Cardiac muscle cell (in vitro differentiated cells and primary cell): ENCODE results near the gene NBAS. TPM values are rescaled to one million over a fixed set of nuclear protein-coding genes. Genes with fewer than 3 reads are reported as not detected.
A peak's percentile ranks its signal among the peaks of the same experiment; 100 is the strongest.

Source experiments
- DNase-seq, 2 donors: peaks; one replicate each; pipeline versions ENCODE4 v3.0.0 to v3.0.0-alpha.2; 2010 to 2017; ENCODE audit warnings: low read depth in 1 of 2, low spot score in 1 of 2
- H3K27ac ChIP-seq: fragments of 200-600 bp; sonication (generic); 2 replicates; pipeline ENCODE4 v1.5.1; 2016
- H3K27me3 ChIP-seq: fragments of 200-600 bp; sonication (generic); 2 replicates; pipeline ENCODE4 v1.6.0; 2016; ENCODE audit warnings: control low read depth
- H3K36me3 ChIP-seq: fragments of 200-600 bp; sonication (generic); 2 replicates; pipeline ENCODE4 v1.5.1; 2016; ENCODE audit warnings: control low read depth
- H3K4me1 ChIP-seq: fragments of 200-600 bp; sonication (generic); 2 replicates; pipeline ENCODE4 v1.8.1; 2017; ENCODE audit warnings: low read depth, mild to moderate bottlenecking, mixed run types
- H3K4me3 ChIP-seq: fragments of 200-600 bp; sonication (generic); 2 replicates; pipeline ENCODE4 v1.5.1; 2016; ENCODE audit warnings: mild to moderate bottlenecking
- H3K9me3 ChIP-seq: fragments of 200-600 bp; sonication (generic); 2 replicates; pipeline ENCODE4 v1.5.1; 2017; ENCODE audit warnings: low read depth, mild to moderate bottlenecking, control low read depth
- polyA plus RNA-seq: library from polyadenylated mRNA; unstranded; fragments of >200 nt; fragmentation: Nextera tagmentation; extraction: Ambion mirVana; gene quantifications from 2 replicates; pipeline ENCODE4 v1.2.1, GENCODE V29; 2016
- total RNA-seq: library from RNA; depleted of rRNA; stranded (reverse); fragments of >200 nt; gene quantifications from 2 replicates; pipeline ENCODE4 v1.2.3, GENCODE V29; 2016
- TF ChIP-seq, protein P1 (sequence below): IDR thresholded peaks from 2 replicates; pipeline ENCODE4 v1.5.1; 2012; ENCODE audit warnings: low read depth, mild to moderate bottlenecking, low read length

The NBAS gene
- total and polyA plus RNA-seq, 2 experiments from 2014 or later: 32.4 to 74.8 TPM

DNA sequence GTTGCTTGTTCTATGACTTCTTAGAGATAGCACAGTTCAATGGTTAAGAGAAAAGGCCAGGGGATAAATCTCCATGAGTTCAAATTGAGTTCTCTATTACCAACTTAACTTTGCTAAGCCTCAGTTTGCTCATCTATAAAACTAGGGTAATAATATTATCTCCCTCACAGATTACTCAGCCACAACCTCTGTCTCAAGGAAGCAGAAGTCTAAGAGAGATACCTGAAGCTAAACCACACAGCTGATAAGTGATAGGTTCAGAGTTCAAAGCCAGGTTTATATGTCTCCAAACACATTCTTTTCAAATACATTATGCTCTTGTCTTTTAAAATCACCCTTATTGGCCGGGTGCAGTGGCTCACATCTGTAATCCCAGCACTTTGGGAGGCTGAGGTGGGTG, 287.7 kb downstream of the NBAS start:
- Histone ChIP-seq H3K27ac (no peak overlapping the region), H3K9me3 (no peaks in the 10 kb centered on the region), H3K4me1 (peaks cover 27% of the 10 kb centered on the region), H3K36me3 (no peaks in the 10 kb centered on the region), H3K27me3 (no peaks in the 10 kb centered on the region), H3K4me3 (no peak overlapping the region)
- no peak for DNase-seq
- TF ChIP-seq, protein P1, sequence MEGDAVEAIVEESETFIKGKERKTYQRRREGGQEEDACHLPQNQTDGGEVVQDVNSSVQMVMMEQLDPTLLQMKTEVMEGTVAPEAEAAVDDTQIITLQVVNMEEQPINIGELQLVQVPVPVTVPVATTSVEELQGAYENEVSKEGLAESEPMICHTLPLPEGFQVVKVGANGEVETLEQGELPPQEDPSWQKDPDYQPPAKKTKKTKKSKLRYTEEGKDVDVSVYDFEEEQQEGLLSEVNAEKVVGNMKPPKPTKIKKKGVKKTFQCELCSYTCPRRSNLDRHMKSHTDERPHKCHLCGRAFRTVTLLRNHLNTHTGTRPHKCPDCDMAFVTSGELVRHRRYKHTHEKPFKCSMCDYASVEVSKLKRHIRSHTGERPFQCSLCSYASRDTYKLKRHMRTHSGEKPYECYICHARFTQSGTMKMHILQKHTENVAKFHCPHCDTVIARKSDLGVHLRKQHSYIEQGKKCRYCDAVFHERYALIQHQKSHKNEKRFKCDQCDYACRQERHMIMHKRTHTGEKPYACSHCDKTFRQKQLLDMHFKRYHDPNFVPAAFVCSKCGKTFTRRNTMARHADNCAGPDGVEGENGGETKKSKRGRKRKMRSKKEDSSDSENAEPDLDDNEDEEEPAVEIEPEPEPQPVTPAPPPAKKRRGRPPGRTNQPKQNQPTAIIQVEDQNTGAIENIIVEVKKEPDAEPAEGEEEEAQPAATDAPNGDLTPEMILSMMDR: no peak

DNA sequence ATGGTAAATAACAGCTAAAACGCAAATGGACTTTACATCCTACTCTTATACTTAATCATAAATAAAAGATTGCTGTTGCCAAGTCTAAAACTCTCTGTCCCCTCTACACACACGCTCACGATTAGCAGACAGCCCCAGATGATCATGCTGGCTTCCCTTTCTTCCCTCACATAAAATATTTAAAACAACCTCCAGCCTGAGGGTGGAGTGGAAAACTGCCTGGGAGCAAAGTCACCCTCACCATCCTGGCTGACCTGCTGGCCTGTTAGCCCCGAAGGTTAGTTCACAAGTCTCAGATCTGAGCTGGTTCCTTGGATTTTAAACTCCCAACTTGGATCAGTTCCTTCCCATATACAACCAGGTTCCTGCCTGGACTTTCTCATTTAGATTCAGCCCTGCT, 288.2 kb downstream of the NBAS start:
- Histone ChIP-seq H3K36me3 (no peaks in the 10 kb centered on the region), H3K27me3 (no peaks in the 10 kb centered on the region), H3K4me1 (peaks cover 23% of the 10 kb centered on the region), H3K4me3 (no peak overlapping the region), H3K9me3 (no peaks in the 10 kb centered on the region), H3K27ac (no peak overlapping the region)
- DNase-seq: no peak
- TF ChIP-seq, protein P1: no peak

DNA sequence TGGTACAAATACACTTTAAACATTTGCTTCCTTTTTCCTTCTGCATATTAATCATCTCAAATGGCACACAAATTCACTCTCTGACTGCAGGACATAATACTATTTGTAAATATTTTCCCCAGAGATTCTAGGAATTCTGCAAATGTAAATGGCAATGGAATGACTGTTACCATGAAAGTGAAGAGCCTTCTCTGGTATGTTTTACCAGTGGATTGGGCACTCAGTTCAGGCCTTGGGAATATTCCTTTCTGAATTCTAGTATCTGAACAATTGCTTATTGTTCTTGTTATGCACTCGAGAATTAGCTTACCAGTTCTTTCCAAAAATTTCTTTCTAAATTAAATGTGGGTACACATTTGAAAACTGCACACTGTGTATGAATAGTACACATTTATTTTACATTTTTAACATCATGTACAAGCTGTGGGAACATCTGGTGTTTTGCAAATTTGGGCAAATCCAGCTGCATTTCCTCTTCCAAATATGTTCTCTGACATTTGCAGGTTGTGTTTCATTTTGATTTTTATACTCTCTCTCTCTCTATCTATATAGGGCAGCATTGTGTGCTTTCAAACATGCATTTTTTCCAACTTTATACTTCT, 289.1 kb downstream of the NBAS start:
- no peaks in the 10 kb centered on the region for H3K27me3 ChIP-seq
- H3K4me1 ChIP-seq: peaks cover 14% of the 10 kb centered on the region
- TF ChIP-seq, protein P1: no peak
- no peaks in the 10 kb centered on the region for H3K9me3 ChIP-seq
- no peaks in the 10 kb centered on the region for H3K36me3 ChIP-seq
- no peak for DNase-seq
- no peak overlapping the region for H3K27ac ChIP-seq
- no peak overlapping the region for H3K4me3 ChIP-seq

DNA sequence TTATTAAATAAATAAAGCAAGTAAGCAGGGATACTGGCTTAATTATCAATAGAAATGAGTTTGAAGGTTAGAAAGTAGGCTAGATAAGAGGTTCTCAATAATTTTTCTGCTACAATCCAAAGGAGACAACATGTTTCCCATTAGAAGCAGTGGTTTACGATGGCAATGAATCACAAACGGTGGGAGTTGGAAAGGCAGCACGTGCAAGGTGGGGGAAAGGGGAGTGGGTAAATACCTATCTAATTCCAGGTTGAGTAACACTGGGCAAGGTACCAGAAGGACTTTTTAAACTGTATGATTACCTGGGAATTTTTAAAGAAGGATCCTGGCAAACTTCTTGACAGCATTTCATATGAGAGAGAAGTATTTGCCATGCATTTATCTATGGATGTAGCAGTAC, 289.9 kb downstream of the NBAS start:
- Histone ChIP-seq H3K36me3 (no peaks in the 10 kb centered on the region), H3K4me3 (no peak overlapping the region), H3K27ac (no peak overlapping the region), H3K9me3 (no peaks in the 10 kb centered on the region), H3K27me3 (no peaks in the 10 kb centered on the region), H3K4me1 (peaks cover 9% of the 10 kb centered on the region)
- DNase-seq: no peak
- TF ChIP-seq, protein P1: no peak

DNA sequence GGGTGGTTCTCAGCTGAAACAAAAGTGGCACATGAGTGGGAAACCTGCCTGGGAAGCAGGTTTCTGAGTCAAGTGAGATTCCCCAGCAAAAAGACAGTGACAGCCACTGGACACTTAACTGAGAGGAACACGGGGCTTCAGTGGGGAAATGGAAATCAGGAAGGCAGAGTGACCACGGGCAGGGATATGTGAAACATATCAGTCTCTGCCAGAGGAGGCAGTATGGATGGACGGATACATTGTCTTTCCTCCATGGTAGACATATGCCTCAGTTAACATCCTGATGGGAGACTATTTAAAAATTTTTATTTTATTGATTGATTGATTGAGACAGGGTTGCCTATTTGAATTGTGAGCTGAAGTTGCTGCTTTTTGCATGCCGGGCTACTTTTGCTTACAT, 292.1 kb downstream of the NBAS start:
- no peaks in the 10 kb centered on the region for H3K36me3 ChIP-seq
- no peaks in the 10 kb centered on the region for H3K9me3 ChIP-seq
- no peak for DNase-seq
- TF ChIP-seq, protein P1: no peak
- no peaks in the 10 kb centered on the region for H3K27me3 ChIP-seq
- H3K4me1 ChIP-seq: peaks cover 9% of the 10 kb centered on the region
- H3K27ac ChIP-seq: peak overlapping the region; percentile 46
- H3K4me3 ChIP-seq: no peak overlapping the region
